C4-2B (cell line): Measurements from ENCODE around the gene CRACR2B.

Experiments used
- CTCF ChIP-seq: fragments of 450-650 bp; conservative IDR thresholded peaks from 2 replicates; pipeline ENCODE4 v1.5.1; 2017; ENCODE audit warnings: mild to moderate bottlenecking
- ZFX ChIP-seq: fragments of 450-650 bp; IDR thresholded peaks from 2 replicates; pipeline ENCODE4 v1.6.1; 2017

GRCh38 chr11:818396-819128, 9.2 kb upstream of the CRACR2B start, which contains the start of gene PNPLA2:
- no peak for TF ChIP-seq CTCF
- no peak for TF ChIP-seq ZFX
